Caco-2 (cell line): ENCODE results near the gene TWNK. TPM values are rescaled to one million over a fixed set of nuclear protein-coding genes. Genes with fewer than 3 reads are reported as not detected.

Source experiments
- BruUV-seq: library from RNA; stranded (reverse); fragments of 400-500 nt; replicated peaks from 2 replicates; lab custom pipeline; 2021; lab: Mats Ljungman, UMichigan
- CTCF ChIA-PET: fragments of 300-600 bp; sonication (Branson Sonifier 250); formaldehyde crosslinking; loops from one replicate; lab custom pipeline; 2022; ENCODE audit warnings: antibody characterized with exemption; lab: Charles Lee
- POLR2A ChIA-PET: fragments of 300-600 bp; sonication (Branson Sonifier 250); formaldehyde crosslinking; loops from one replicate; lab custom pipeline; 2022; ENCODE audit warnings: antibody characterized with exemption; lab: Charles Lee
- DNase-seq, 2 experiments: peaks; one replicate each; pipeline versions ENCODE4 v3.0.0 to v3.0.0-alpha.2; 2020 to 2022
- H3K27me3 ChIP-seq: replicated peaks from 2 replicates; pipeline ENCODE4 v1.6.0; 2011; ENCODE audit warnings: low read length; ENCODE audit not compliant: control insufficient read depth, insufficient read depth
- H3K36me3 ChIP-seq: 2 replicates; pipeline ENCODE4 v1.5.1; 2011; ENCODE audit warnings: low read length; ENCODE audit not compliant: control insufficient read depth, insufficient read depth
- H3K4me1 ChIP-seq: fragments of 250-450 bp; sonication (Bioruptor Pico); 2 replicates; pipeline ENCODE4 v1.5.1; 2020; ENCODE audit warnings: mild to moderate bottlenecking
- H3K4me3 ChIP-seq: 2 replicates; pipeline ENCODE4 v1.5.1; 2011; ENCODE audit warnings: low read depth, mild to moderate bottlenecking, control low read depth, low read length
- H3K9me3 ChIP-seq: fragments of 250-450 bp; sonication (Bioruptor Pico); 2 replicates; pipeline ENCODE4 v1.5.1; 2020; ENCODE audit warnings: mild to moderate bottlenecking, moderate library complexity
- H3K27ac Mint-ChIP-seq: one replicate; pipeline ENCODE4 v1.8.0; 2022; ENCODE audit warnings: mixed read lengths; ENCODE audit not compliant: unreplicated experiment
- H3K27me3 Mint-ChIP-seq: one replicate; pipeline ENCODE4 v1.8.0; 2022; ENCODE audit warnings: mixed read lengths; ENCODE audit not compliant: insufficient read depth, unreplicated experiment
- H3K36me3 Mint-ChIP-seq: one replicate; pipeline ENCODE4 v1.8.0; 2022; ENCODE audit warnings: mild to moderate bottlenecking, mixed read lengths; ENCODE audit not compliant: insufficient read depth, unreplicated experiment
- H3K4me1 Mint-ChIP-seq: one replicate; pipeline ENCODE4 v1.8.0; 2022; ENCODE audit warnings: low read depth, mixed read lengths; ENCODE audit not compliant: unreplicated experiment
- H3K4me3 Mint-ChIP-seq: one replicate; pipeline ENCODE4 v1.8.0; 2022; ENCODE audit warnings: mild to moderate bottlenecking, moderate library complexity, mixed read lengths; ENCODE audit not compliant: unreplicated experiment
- H3K9me3 Mint-ChIP-seq: one replicate; pipeline ENCODE4 v1.8.0; 2022; ENCODE audit warnings: mixed read lengths; ENCODE audit not compliant: unreplicated experiment
- intact Hi-C: fragments of 100-400 bp; cut with micrococcal nuclease; formaldehyde crosslinking; loops from one replicate; pipeline ENCODE4 v1.10.0; 2022; ENCODE audit not compliant: unreplicated experiment
- total RNA-seq: library from RNA; stranded (reverse); gene quantifications from 2 replicates; pipeline ENCODE4 v1.2.3, GENCODE V29; 2022
- TF ChIP-seq, protein P1 (sequence below), 2 experiments: fragments of 200-600 bp in 1 of 2; IDR thresholded peaks; 1 replicate in 1 of 2; 2 replicates in 1 of 2; pipeline versions ENCODE4 v1.5.1 to v1.8.0; 2011 to 2022; ENCODE audit warnings: antibody characterized with exemption in 1 of 2, control low read depth in 1 of 2, inconsistent platforms in 1 of 2, low read depth in 1 of 2, low read length in 1 of 2, mild to moderate bottlenecking in 1 of 2, moderate library complexity in 1 of 2; ENCODE audit not compliant: insufficient read depth in 1 of 2, severe bottlenecking in 1 of 2, unreplicated experiment in 1 of 2

TWNK gene
- total RNA-seq, 1 experiment from 2014 or later: 29.8 TPM

DNA sequence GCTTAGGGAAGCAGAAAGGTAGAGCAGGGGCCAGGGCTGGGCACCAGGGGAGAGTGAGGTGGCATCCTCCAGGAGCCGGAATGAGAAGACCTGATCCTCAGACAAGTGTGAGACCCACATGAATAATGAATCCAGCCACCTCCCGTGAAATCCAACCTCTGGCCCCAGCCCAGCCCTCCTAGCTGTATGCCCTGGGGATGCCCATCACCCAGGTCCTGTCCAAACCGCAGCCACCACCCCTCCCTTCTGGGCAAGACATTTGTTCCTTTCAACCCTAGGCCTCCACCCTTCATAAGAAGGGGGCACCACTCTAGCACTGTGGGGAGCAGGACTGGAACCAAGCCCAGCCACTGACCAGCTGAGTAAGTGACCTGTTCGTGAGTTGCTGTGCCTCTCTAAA, 33.9 kb downstream of the TWNK start:
- Mint-ChIP-seq H3K9me3 (no peaks in the 10 kb centered on the region), H3K4me3 (no peak overlapping the region), H3K4me1 (peaks cover 5% of the 10 kb centered on the region), H3K27ac (no peak overlapping the region), H3K36me3 (no peaks in the 10 kb centered on the region), H3K27me3 (no peaks in the 10 kb centered on the region)
- no peak for DNase-seq
- Histone ChIP-seq H3K4me3 (no peak overlapping the region), H3K4me1 (peaks cover 11% of the 10 kb centered on the region; the same call in 1 of the 2 replicates), H3K9me3 (no peaks in the 10 kb centered on the region), H3K36me3 (no peaks in the 10 kb centered on the region), H3K27me3 (no peaks in the 10 kb centered on the region)
- ChIA-PET CTCF (interaction anchor here (0.6 kb wide), 1 partner anchor 169 kb away, joined by 4 read pairs; no protein-coding TSS in a partner anchor), POLR2A (no interaction called here)
- no TSS peak for BruUV-seq
- TF ChIP-seq, protein P1, sequence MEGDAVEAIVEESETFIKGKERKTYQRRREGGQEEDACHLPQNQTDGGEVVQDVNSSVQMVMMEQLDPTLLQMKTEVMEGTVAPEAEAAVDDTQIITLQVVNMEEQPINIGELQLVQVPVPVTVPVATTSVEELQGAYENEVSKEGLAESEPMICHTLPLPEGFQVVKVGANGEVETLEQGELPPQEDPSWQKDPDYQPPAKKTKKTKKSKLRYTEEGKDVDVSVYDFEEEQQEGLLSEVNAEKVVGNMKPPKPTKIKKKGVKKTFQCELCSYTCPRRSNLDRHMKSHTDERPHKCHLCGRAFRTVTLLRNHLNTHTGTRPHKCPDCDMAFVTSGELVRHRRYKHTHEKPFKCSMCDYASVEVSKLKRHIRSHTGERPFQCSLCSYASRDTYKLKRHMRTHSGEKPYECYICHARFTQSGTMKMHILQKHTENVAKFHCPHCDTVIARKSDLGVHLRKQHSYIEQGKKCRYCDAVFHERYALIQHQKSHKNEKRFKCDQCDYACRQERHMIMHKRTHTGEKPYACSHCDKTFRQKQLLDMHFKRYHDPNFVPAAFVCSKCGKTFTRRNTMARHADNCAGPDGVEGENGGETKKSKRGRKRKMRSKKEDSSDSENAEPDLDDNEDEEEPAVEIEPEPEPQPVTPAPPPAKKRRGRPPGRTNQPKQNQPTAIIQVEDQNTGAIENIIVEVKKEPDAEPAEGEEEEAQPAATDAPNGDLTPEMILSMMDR (IDR thresholded peaks at IDR 0.05; ENCODE audit: insufficient read depth in 1 of 2, low read depth in 1 of 2, low read length in 1 of 2, severe bottlenecking in 1 of 2, unreplicated experiment in 1 of 2): no peak
- intact Hi-C loops: no loop called here

DNA sequence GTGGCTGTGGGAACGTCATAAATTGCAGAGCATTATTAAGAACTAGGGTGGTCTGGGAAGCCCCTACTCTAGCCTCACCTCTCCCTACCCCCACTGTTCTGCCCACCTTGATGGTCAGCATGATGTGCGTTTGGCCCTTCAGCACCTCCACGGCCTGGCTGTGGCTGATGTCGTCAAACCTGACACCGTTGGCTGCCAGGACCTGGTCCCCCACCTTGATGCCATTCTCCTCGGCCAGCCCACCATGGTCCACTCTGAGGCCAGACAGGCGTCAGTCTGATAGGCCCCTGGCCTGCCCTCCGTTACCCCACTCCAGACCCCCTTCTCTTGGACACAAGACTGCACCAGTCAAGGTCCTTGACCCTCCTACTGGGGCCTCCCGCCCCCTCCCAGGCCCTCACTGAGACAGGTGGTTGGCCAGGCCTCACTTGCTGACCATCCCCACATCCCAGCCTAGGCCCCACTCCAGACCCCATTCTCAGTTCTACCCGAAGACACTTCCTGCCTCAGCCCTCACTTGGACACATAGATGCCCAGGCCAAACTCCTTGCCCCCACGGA, 34.4 kb downstream of the TWNK start:
- Histone ChIP-seq H3K4me3 (no peak overlapping the region), H3K27me3 (no peaks in the 10 kb centered on the region), H3K4me1 (peaks cover 14% of the 10 kb centered on the region; the same call in 1 of the 2 replicates), H3K9me3 (no peaks in the 10 kb centered on the region), H3K36me3 (no peaks in the 10 kb centered on the region)
- no peak overlapping the region for H3K27ac Mint-ChIP-seq
- H3K36me3 Mint-ChIP-seq: no peaks in the 10 kb centered on the region
- TF ChIP-seq, protein P1 (IDR thresholded peaks at IDR 0.05; ENCODE audit: insufficient read depth in 1 of 2, low read depth in 1 of 2, low read length in 1 of 2, severe bottlenecking in 1 of 2, unreplicated experiment in 1 of 2): no peak
- CTCF ChIA-PET: interaction anchor here (0.6 kb wide), 1 partner anchor 169 kb away, joined by 4 read pairs; no protein-coding TSS in a partner anchor
- peaks cover 5% of the 10 kb centered on the region for H3K4me1 Mint-ChIP-seq
- BruUV-seq: no TSS peak
- POLR2A ChIA-PET: no interaction called here
- DNase-seq: no peak
- H3K9me3 Mint-ChIP-seq: no peaks in the 10 kb centered on the region
- H3K27me3 Mint-ChIP-seq: no peaks in the 10 kb centered on the region
- H3K4me3 Mint-ChIP-seq: no peak overlapping the region
- intact Hi-C loops: no loop called here

DNA sequence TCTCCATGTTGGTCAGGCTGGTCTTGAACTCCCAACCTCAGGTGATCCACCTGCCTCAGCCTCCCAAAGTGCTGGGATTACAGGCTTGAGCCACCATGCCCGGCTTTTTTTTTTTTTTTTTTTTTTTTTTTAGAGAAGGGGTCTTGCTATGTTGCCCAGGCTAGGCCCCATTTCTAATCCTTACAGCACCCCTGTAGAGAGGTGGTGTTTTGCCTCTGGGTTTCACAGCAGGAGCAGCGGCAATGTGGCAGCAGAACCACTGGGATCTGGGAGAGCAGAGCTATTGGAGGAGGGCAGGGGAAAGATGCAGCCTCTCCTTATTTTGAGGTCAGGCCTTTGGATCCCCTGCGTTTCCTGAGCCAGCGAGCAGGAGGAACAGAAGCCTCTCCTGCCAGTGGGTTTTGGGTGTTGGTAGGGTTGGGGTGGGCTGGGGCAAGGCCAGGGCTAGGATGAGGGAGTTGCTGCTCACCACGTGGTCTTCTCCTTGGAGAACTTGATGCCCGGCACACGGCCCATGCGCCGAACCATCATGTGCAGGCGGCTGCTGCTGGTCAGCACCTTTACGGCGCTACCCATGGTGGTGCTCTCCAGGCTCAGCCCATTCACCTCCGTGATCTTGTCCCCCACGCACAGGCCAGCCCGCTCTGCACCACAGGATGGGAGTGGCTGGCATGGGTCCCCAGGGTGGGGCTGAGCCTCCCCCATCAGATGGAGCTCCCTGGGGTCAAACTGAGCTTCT, 35.8 kb downstream of the TWNK start:
- BruUV-seq: no TSS peak
- peaks cover 5% of the 10 kb centered on the region for H3K4me1 Mint-ChIP-seq
- no peaks in the 10 kb centered on the region for H3K9me3 Mint-ChIP-seq
- Histone ChIP-seq H3K4me3 (no peak overlapping the region), H3K9me3 (no peaks in the 10 kb centered on the region), H3K36me3 (no peaks in the 10 kb centered on the region), H3K4me1 (peaks cover 13% of the 10 kb centered on the region; the same call in 1 of the 2 replicates), H3K27me3 (no peaks in the 10 kb centered on the region)
- TF ChIP-seq, protein P1 (IDR thresholded peaks at IDR 0.05; ENCODE audit: insufficient read depth in 1 of 2, low read depth in 1 of 2, low read length in 1 of 2, severe bottlenecking in 1 of 2, unreplicated experiment in 1 of 2): no peak
- intact Hi-C loops: no loop called here
- POLR2A ChIA-PET: no interaction called here
- H3K27me3 Mint-ChIP-seq: no peaks in the 10 kb centered on the region
- no peaks in the 10 kb centered on the region for H3K36me3 Mint-ChIP-seq
- H3K27ac Mint-ChIP-seq: no peak overlapping the region
- H3K4me3 Mint-ChIP-seq: no peak overlapping the region
- CTCF ChIA-PET: interaction anchor here (0.6 kb wide), 1 partner anchor 122 kb away, joined by 4 read pairs; no protein-coding TSS in a partner anchor
- DNase-seq: no peak
